Measurements from ENCODE around the gene FGF4. TPM values are rescaled to one million over a fixed set of nuclear protein-coding genes. Genes with fewer than 3 reads are reported as not detected.

FGF4 gene
- total RNA-seq, 1 donor from 2014 or later = not detected

GRCh38 chr11:69729252-69729651, 45.9 kb downstream of the FGF4 start:
- DNase-seq (ENCODE audit: low read depth) = no peak

- DNase-seq (ENCODE audit: low read depth) = no peak
Measured at GRCh38 chr11:69727266-69727665, 47.9 kb downstream of the FGF4 start.

GRCh38 chr11:69726481-69726880, 48.7 kb downstream of the FGF4 start:
- no peak for DNase-seq (ENCODE audit: low read depth)

GRCh38 chr11:69726019-69726418, 49.1 kb downstream of the FGF4 start:
- DNase-seq (ENCODE audit: low read depth) = no peak

- no peak for DNase-seq (ENCODE audit: low read depth)
Measured at GRCh38 chr11:69721745-69722144, 53.4 kb downstream of the FGF4 start.

GRCh38 chr11:69721106-69721505, 54.0 kb downstream of the FGF4 start:
- DNase-seq (ENCODE audit: low read depth) = no peak

Other genes starting within 250 kb of the FGF4 start
- 107 and 133 TPM in 2 replicates for gene CCND1, start 134.2 kb downstream of the FGF4 start, total RNA-seq
- gene LTO1, start 100.0 kb downstream of the FGF4 start, total RNA-seq = 13.4 and 23.7 TPM in 2 replicates
- gene FGF19, start 71.3 kb downstream of the FGF4 start, total RNA-seq = not detected in 2 replicates
- gene FGF3, start 44.1 kb upstream of the FGF4 start, total RNA-seq = not detected in 2 replicates